A673 (cell line): Measurements from ENCODE around the gene ABCA9. TPM values are rescaled to one million over a fixed set of nuclear protein-coding genes. Genes with fewer than 3 reads are reported as not detected.
"Not testable (repeated sequence)": the region's sequence is repeated elsewhere in the genome, so short reads cannot be mapped to it uniquely, and the experiment has no call there.

Experiments used
- BruUV-seq: library from RNA; stranded (reverse); fragments of 400-500 nt; replicated peaks from 2 replicates; lab custom pipeline; 2021; lab: Mats Ljungman, UMichigan
- CTCF ChIA-PET: fragments of 300-600 bp; sonication (Branson Sonifier 250); formaldehyde crosslinking; loops from one replicate; lab custom pipeline; 2022; ENCODE audit warnings: antibody characterized with exemption; lab: Charles Lee
- POLR2A ChIA-PET: fragments of 300-600 bp; sonication (Branson Sonifier 250); formaldehyde crosslinking; loops from one replicate; lab custom pipeline; 2022; ENCODE audit warnings: antibody characterized with exemption; ENCODE audit not compliant: low non-redundant PET; lab: Charles Lee
- DNase-seq: peaks from one replicate; pipeline ENCODE4 v3.0.0-alpha.2; 2015; ENCODE audit warnings: low spot score
- H3K27ac ChIP-seq: fragments of 200-600 bp; sonication (generic); 2 replicates; pipeline ENCODE4 v1.5.1; 2016; ENCODE audit warnings: mixed run types, low read depth, mild to moderate bottlenecking, mixed read lengths, antibody characterized with exemption, low read length; ENCODE audit not compliant: poor library complexity, severe bottlenecking
- H3K27me3 ChIP-seq: fragments of 200-600 bp; sonication (generic); replicated peaks from 2 replicates; pipeline ENCODE4 v1.6.1; 2017; ENCODE audit warnings: mixed run types, low read depth, mild to moderate bottlenecking, mixed read lengths, antibody characterized with exemption, low read length; ENCODE audit not compliant: insufficient read depth, poor library complexity
- H3K36me3 ChIP-seq: fragments of 200-600 bp; sonication (generic); 2 replicates; pipeline ENCODE4 v1.6.1; 2016; ENCODE audit warnings: mixed run types, mild to moderate bottlenecking, mixed read lengths, antibody characterized with exemption, low read length; ENCODE audit not compliant: insufficient read depth, poor library complexity, severe bottlenecking
- H3K4me1 ChIP-seq: fragments of 200-600 bp; sonication (generic); 2 replicates; pipeline ENCODE4 v1.6.1; 2017; ENCODE audit warnings: mixed run types, mild to moderate bottlenecking, mixed read lengths, antibody characterized with exemption, low read length; ENCODE audit not compliant: insufficient read depth, poor library complexity, severe bottlenecking
- H3K4me3 ChIP-seq: fragments of 200-600 bp; sonication (generic); 2 replicates; pipeline ENCODE4 v1.5.1; 2016; ENCODE audit warnings: low read depth, mixed run types, mild to moderate bottlenecking, mixed read lengths, low read length; ENCODE audit not compliant: poor library complexity, severe bottlenecking
- H3K9me3 ChIP-seq: fragments of 200-600 bp; sonication (generic); 2 replicates; pipeline ENCODE4 v1.6.1; 2016; ENCODE audit warnings: mixed run types, low read depth, mild to moderate bottlenecking, mixed read lengths, antibody characterized with exemption, low read length; ENCODE audit not compliant: poor library complexity, severe bottlenecking
- EZH2 ChIP-seq: fragments of 200-600 bp; sonication (generic); IDR thresholded peaks from 2 replicates; pipeline ENCODE4 v1.6.1; 2017; ENCODE audit warnings: borderline replicate concordance, low read depth, mild to moderate bottlenecking, mixed read lengths, antibody characterized with exemption, low read length; ENCODE audit not compliant: poor library complexity, severe bottlenecking
- intact Hi-C: fragments of 100-400 bp; cut with micrococcal nuclease; formaldehyde crosslinking; loops from one replicate; pipeline ENCODE4 v1.10.0; 2022; ENCODE audit not compliant: unreplicated experiment
- total RNA-seq: library from RNA; stranded (reverse); gene quantifications from 2 replicates; pipeline ENCODE4 v1.2.3, GENCODE V29; 2021
- TF ChIP-seq, protein P1 (sequence below): fragments of 300-800, 200-600 bp; sonication (generic); conservative IDR thresholded peaks from 2 replicates; pipeline ENCODE4 v1.5.1; 2017; ENCODE audit warnings: low read depth, mild to moderate bottlenecking, antibody characterized with exemption, low read length, moderate library complexity, mixed read lengths

ABCA9 gene
- total RNA-seq, 1 experiment from 2014 or later = 1.4 TPM

DNA sequence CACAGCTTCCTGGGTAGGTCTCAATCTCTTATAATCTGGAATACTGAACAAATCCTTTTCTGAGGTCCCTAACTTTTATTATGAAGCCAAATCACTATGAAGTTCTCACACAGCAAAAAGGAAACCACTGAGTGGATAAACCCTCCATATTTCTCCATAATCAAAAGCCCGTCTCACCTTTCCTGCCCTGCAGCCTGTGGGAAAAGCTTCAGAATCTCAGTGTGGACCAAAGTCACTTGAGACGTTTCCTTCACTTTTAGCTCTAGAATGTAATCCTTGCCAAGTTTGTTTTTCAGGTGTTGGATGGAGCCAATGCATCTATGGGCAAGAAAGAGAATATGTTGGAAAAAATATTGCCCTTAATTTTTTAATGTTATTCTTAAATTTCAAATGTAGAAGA, 22.0 kb upstream of the ABCA9 start:
- H3K27me3 ChIP-seq = no peaks in the 10 kb centered on the region
- H3K4me1 ChIP-seq = peaks cover 4% of the 10 kb centered on the region
- H3K4me3 ChIP-seq = no peak overlapping the region
- peaks cover 14% of the 10 kb centered on the region for H3K9me3 ChIP-seq
- intact Hi-C loops = no loop called here
- no peak for DNase-seq
- TF ChIP-seq, protein P1, sequence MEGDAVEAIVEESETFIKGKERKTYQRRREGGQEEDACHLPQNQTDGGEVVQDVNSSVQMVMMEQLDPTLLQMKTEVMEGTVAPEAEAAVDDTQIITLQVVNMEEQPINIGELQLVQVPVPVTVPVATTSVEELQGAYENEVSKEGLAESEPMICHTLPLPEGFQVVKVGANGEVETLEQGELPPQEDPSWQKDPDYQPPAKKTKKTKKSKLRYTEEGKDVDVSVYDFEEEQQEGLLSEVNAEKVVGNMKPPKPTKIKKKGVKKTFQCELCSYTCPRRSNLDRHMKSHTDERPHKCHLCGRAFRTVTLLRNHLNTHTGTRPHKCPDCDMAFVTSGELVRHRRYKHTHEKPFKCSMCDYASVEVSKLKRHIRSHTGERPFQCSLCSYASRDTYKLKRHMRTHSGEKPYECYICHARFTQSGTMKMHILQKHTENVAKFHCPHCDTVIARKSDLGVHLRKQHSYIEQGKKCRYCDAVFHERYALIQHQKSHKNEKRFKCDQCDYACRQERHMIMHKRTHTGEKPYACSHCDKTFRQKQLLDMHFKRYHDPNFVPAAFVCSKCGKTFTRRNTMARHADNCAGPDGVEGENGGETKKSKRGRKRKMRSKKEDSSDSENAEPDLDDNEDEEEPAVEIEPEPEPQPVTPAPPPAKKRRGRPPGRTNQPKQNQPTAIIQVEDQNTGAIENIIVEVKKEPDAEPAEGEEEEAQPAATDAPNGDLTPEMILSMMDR = no peak
- TF ChIP-seq EZH2 = no peak
- no peaks in the 10 kb centered on the region for H3K36me3 ChIP-seq
- no TSS peak for BruUV-seq
- H3K27ac ChIP-seq = no peak overlapping the region
- ChIA-PET POLR2A (no interaction called here), CTCF (no interaction called here)

DNA sequence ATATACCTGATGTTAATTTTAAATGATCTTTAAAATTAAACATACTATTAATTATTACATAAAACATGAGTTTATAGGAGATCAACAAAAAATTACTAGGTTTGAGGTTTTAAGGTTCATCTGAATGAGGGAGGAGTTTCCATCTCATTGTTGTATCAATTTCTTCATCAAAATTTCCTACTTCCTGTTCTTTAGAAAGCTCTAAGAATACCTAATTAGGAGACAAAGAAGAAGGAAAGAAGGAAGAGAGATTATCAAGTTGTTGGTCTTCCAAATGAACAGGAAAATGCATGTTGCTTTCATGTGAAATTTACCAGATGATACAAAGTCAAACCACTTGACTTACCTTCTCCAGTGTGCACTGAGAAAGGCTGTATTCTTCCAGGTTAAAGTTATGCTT, 18.1 kb upstream of the ABCA9 start:
- H3K27me3 ChIP-seq = no peaks in the 10 kb centered on the region
- intact Hi-C loops = no loop called here
- no peak overlapping the region for H3K27ac ChIP-seq
- DNase-seq = peak; percentile 62
- BruUV-seq = no TSS peak
- POLR2A ChIA-PET = no interaction called here
- no peak for TF ChIP-seq EZH2
- TF ChIP-seq, protein P1 = no peak
- peaks cover 4% of the 10 kb centered on the region for H3K4me1 ChIP-seq
- H3K36me3 ChIP-seq = no peaks in the 10 kb centered on the region
- H3K4me3 ChIP-seq = no peak overlapping the region
- CTCF ChIA-PET = no interaction called here
- H3K9me3 ChIP-seq = peaks cover 14% of the 10 kb centered on the region

DNA sequence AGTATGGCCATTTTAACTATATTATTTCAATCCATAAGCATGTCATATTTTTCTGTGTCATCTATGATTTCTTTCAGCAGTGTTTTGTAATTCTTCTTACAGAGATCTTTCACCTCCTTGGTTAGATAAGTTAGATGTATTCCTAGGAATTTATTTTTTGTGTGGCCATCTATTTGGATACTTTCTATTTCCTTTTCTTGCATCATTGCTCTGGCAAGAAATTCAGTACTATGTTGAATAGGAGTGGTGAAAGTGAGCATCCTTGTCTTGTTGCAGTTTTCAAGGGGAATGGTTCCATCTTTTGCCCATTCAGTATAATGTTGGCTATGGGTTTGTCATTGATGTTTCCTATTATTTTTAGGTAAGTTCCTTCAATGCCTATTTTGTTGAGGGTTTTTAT, 15.1 kb upstream of the ABCA9 start:
- POLR2A ChIA-PET = no interaction called here
- CTCF ChIA-PET = no interaction called here
- intact Hi-C loops = no loop called here
- no peaks in the 10 kb centered on the region for H3K9me3 ChIP-seq
- no TSS peak for BruUV-seq
- no peak for TF ChIP-seq EZH2
- TF ChIP-seq, protein P1 = no peak
- no peak for DNase-seq
- H3K27me3 ChIP-seq = no peaks in the 10 kb centered on the region
- no peaks in the 10 kb centered on the region for H3K36me3 ChIP-seq
- H3K27ac ChIP-seq = no peak overlapping the region
- no peak overlapping the region for H3K4me3 ChIP-seq
- H3K4me1 ChIP-seq = peaks cover 4% of the 10 kb centered on the region

DNA sequence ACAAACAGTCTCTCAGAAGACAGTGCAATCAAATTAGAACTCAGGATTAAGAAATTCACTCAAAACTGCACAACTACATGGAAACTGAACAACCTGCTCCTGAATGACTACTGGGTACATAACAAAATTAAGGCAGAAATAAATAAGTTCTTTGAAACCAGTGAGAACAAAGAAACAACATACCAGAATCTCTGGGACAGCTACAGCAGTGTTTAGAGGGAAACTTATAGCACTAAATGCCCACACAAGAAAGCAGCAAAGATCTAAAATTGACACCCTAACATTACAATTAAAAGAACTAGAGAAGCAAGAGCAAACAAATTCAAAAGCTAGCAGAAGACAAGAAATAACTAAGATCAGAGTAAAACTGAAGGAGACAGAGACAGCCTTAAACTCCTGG, 12.7 kb upstream of the ABCA9 start:
- DNase-seq, BruUV-seq, H3K27me3 ChIP-seq, H3K36me3 ChIP-seq, H3K4me3 ChIP-seq, H3K9me3 ChIP-seq, POLR2A ChIA-PET, intact Hi-C loops, CTCF ChIA-PET, H3K27ac ChIP-seq, H3K4me1 ChIP-seq: not testable (repeated sequence)

DNA sequence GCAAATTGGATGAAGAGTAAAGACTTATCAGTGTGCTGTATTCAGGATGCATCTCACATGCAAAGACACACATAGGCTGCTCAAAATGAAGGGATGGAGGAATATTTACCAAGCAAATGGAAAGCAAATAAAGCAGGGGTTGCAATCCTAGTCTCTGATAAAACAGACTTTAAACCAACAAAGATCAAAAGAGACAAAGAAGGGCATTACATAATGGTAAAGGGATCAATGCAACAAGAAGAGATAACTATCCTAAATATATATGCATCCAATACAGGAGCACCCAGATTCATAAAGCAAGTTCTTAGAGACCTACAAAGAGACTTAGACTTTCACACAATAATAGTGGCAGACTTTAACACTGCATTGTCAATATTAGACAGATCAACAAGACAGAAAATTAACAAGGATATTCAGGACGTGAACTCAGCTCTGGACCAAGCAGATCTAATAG, 12.1 kb upstream of the ABCA9 start:
- intact Hi-C loops, BruUV-seq, CTCF ChIA-PET, H3K4me1 ChIP-seq, DNase-seq, H3K36me3 ChIP-seq, H3K9me3 ChIP-seq, POLR2A ChIA-PET, H3K4me3 ChIP-seq, H3K27ac ChIP-seq, H3K27me3 ChIP-seq: not testable (repeated sequence)
